Lower lobe of right lung (tissue), 2 donors: ENCODE measurements around the gene ASCL3. TPM values are rescaled to one million over a fixed set of nuclear protein-coding genes. Genes with fewer than 3 reads are reported as not detected.
A peak's percentile ranks its signal among the peaks of the same experiment; 100 is the strongest.

Source experiments
- ATAC-seq, 2 donors: fragments of 200-7000 bp; cut with Tn5 transposase; one replicate each; pipeline ENCODE4 v1.9.1; 2020 to 2022; ENCODE audit warnings: mild to moderate bottlenecking in 2 of 2, moderate library complexity in 2 of 2
- DNase-seq: peaks from one replicate; pipeline ENCODE4 v3.0.0-alpha.2; 2020
- H3K27ac ChIP-seq: fragments of 200-600 bp; one replicate; pipeline ENCODE4 v1.8.0; 2022
- H3K27me3 ChIP-seq: fragments of 200-600 bp; one replicate; pipeline ENCODE4 v1.8.0; 2022; ENCODE audit warnings: low read depth
- H3K36me3 ChIP-seq: fragments of 200-600 bp; one replicate; pipeline ENCODE4 v1.8.0; 2022; ENCODE audit warnings: mild to moderate bottlenecking
- H3K4me1 ChIP-seq: fragments of 200-600 bp; one replicate; pipeline ENCODE4 v1.8.0; 2022
- H3K4me3 ChIP-seq: fragments of 200-600 bp; one replicate; pipeline ENCODE4 v1.8.0; 2022; ENCODE audit warnings: mild to moderate bottlenecking
- H3K9me3 ChIP-seq: fragments of 200-600 bp; one replicate; pipeline ENCODE4 v1.8.0; 2022
- CTCF ChIP-seq: fragments of 200-600 bp; IDR thresholded peaks from one replicate; pipeline ENCODE4 v1.8.0; 2022; ENCODE audit warnings: antibody characterized with exemption, mild to moderate bottlenecking
- intact Hi-C: fragments of 100-400 bp; cut with DNase I; formaldehyde crosslinking; loops from one replicate; pipeline ENCODE4 v1.11.0; 2022
- total RNA-seq: library from RNA; stranded (reverse); fragmentation: NEBNext Ultra II Directional; extraction: Animal tissue kit (Norgen Biotek cat#: 25700); gene quantifications from one replicate; pipeline ENCODE4 v1.2.1, GENCODE V29; 2021
- donor health status: DM: no; HTN: yes; CAD: no; lungs with severe emphysema.

Gene ASCL3
- total RNA-seq, 1 donor from 2014 or later: not detected

GRCh38 chr11:8959546-8960166 lies 16.8 kb upstream of the ASCL3 start:
- peaks cover 32% of the 10 kb centered on the region for H3K36me3 ChIP-seq
- H3K27me3 ChIP-seq: no peaks in the 10 kb centered on the region
- peaks cover 31% of the 10 kb centered on the region for H3K4me1 ChIP-seq
- peak overlapping the region; percentile 25 for H3K4me3 ChIP-seq
- no peak for DNase-seq
- TF ChIP-seq CTCF: peak; percentile 57
- H3K9me3 ChIP-seq: no peaks in the 10 kb centered on the region
- H3K27ac ChIP-seq: peak overlapping the region; percentile 73
- peak; percentile 53 to 61 for ATAC-seq
- intact Hi-C loops: no loop called here

GRCh38 chr11:8956860-8957259 lies 14.0 kb upstream of the ASCL3 start:
- Histone ChIP-seq H3K4me1 (peaks cover 17% of the 10 kb centered on the region), H3K9me3 (no peaks in the 10 kb centered on the region), H3K27ac (no peak overlapping the region), H3K4me3 (no peak overlapping the region), H3K27me3 (no peaks in the 10 kb centered on the region), H3K36me3 (peaks cover 60% of the 10 kb centered on the region)
- ATAC-seq: no peak
- no peak for TF ChIP-seq CTCF
- intact Hi-C loops: no loop called here
- DNase-seq: no peak

GRCh38 chr11:8948886-8949285 lies 6.1 kb upstream of the ASCL3 start:
- no peak overlapping the region for H3K27ac ChIP-seq
- H3K27me3 ChIP-seq: no peaks in the 10 kb centered on the region
- DNase-seq (no peak), ATAC-seq (no peak)
- peaks cover 67% of the 10 kb centered on the region for H3K36me3 ChIP-seq
- no peaks in the 10 kb centered on the region for H3K9me3 ChIP-seq
- intact Hi-C loops: no loop called here
- no peak overlapping the region for H3K4me3 ChIP-seq
- H3K4me1 ChIP-seq: no peaks in the 10 kb centered on the region
- TF ChIP-seq CTCF: no peak

- Histone ChIP-seq H3K4me3 (no peak overlapping the region), H3K9me3 (no peaks in the 10 kb centered on the region), H3K36me3 (peaks cover 53% of the 10 kb centered on the region), H3K27ac (no peak overlapping the region), H3K4me1 (no peaks in the 10 kb centered on the region), H3K27me3 (no peaks in the 10 kb centered on the region)
- no peak for DNase-seq
- no peak for TF ChIP-seq CTCF
- no peak for ATAC-seq
- intact Hi-C loops: no loop called here
Observed at GRCh38 chr11:8947230-8947943, 4.6 kb upstream of the ASCL3 start.

GRCh38 chr11:8941341-8942103 lies 1.3 kb downstream of the ASCL3 start:
- no peak for TF ChIP-seq CTCF
- Histone ChIP-seq H3K9me3 (no peaks in the 10 kb centered on the region), H3K27ac (no peak overlapping the region), H3K4me3 (no peak overlapping the region), H3K4me1 (no peaks in the 10 kb centered on the region), H3K36me3 (no peaks in the 10 kb centered on the region), H3K27me3 (no peaks in the 10 kb centered on the region)
- ATAC-seq (no peak), DNase-seq (no peak)
- intact Hi-C loops: no loop called here
